H1 (cell line): ENCODE measurements around the gene GOLGA2. TPM values are rescaled to one million over a fixed set of nuclear protein-coding genes. Genes with fewer than 3 reads are reported as not detected.

ENCODE experiments used
- RFX5 ChIP-seq: IDR thresholded peaks from 2 replicates; pipeline ENCODE4 v1.6.1; 2011; ENCODE audit warnings: low read depth, low read length, improper control_type of control experiment, borderline replicate concordance
- polyA plus RNA-seq, 7 experiments: library from polyadenylated mRNA; depleted of rRNA in 3 of 7; stranded (reverse) in 5 of 7; unstranded in 2 of 7; fragments of >200 nt in 5 of 7; fragments of 200-250 nt in 2 of 7; gene quantifications; 1 replicate in 5 of 7; 2 replicates in 1 of 7; 4 replicates in 1 of 7; pipeline versions ENCODE4 v1.2.1 to v1.2.3, GENCODE V29; 2011 to 2013; ENCODE audit warnings: missing spikeins in 2 of 7, mixed read lengths in 2 of 7
- total RNA-seq: library from RNA; stranded (reverse); fragmentation: NEBNext Ultra II Directional; extraction: Animal tissue kit (Norgen Biotek cat#: 25700); gene quantifications from 2 replicates; pipeline ENCODE4 v1.2.1, GENCODE V29; 2021
- TF ChIP-seq, protein P1 (sequence below): fragments of 300-600 bp; sonication (generic); IDR thresholded peaks from 2 replicates; pipeline ENCODE4 v1.7.1; 2012; ENCODE audit warnings: low read length, moderate library complexity, mild to moderate bottlenecking, inconsistent platforms; ENCODE audit not compliant: insufficient replicate concordance
- TF ChIP-seq, protein P2 (sequence below): IDR thresholded peaks from 2 replicates; pipeline ENCODE4 v1.6.1; 2011; ENCODE audit warnings: low read depth, mild to moderate bottlenecking, low read length; ENCODE audit not compliant: insufficient read depth

GOLGA2 gene
- total and polyA plus RNA-seq, 2 of the 8 experiments (the other 6 are each of a cell fraction or from before 2014, with no cell fraction given) = 13.1 to 43.6 TPM

DNA sequence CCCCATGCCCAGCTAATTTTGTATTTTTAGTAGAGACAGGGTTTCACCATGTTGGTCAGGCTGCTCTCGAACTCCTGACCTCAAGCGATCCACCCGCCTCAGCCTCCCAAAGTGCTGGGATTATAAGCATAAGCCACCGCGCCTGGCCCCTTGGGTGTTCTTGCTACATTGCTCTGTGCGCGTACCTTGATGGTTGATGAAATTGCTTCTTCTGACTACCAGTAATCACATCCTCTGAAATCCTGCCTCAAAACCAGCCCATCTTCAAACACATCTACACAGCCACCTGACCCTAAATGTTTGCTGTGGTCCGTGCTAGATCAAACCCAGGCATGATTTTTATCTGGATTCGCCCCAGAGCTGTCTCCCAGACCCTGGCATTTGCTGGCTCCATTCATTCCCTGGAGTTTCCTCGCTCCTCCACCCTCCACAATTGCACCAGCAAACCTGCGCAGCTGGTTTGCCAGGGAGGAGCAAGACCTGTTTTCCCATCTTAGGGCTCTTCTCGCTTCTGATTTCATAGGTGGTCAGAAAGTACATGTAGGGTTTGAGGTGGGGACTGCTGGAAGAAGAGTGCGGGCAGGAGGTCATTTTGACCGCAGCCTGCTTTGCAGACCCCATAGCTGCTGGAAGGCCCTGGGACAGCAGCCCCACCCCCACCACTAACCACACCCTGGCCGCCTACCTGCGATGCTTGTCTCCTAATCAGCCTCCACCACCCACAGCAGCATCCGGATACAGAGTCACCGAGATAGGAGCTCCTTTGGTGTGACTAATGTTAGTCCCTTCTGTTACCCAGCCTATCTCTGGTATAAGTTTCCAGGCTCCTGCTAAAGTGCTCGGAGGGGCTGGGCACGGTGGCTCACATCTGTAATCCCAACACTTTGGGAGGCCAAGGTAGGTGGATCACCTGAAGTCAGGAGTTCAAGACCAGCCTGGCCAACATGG, 23.0 kb upstream of the GOLGA2 start (continued):
- TF ChIP-seq, protein P1, sequence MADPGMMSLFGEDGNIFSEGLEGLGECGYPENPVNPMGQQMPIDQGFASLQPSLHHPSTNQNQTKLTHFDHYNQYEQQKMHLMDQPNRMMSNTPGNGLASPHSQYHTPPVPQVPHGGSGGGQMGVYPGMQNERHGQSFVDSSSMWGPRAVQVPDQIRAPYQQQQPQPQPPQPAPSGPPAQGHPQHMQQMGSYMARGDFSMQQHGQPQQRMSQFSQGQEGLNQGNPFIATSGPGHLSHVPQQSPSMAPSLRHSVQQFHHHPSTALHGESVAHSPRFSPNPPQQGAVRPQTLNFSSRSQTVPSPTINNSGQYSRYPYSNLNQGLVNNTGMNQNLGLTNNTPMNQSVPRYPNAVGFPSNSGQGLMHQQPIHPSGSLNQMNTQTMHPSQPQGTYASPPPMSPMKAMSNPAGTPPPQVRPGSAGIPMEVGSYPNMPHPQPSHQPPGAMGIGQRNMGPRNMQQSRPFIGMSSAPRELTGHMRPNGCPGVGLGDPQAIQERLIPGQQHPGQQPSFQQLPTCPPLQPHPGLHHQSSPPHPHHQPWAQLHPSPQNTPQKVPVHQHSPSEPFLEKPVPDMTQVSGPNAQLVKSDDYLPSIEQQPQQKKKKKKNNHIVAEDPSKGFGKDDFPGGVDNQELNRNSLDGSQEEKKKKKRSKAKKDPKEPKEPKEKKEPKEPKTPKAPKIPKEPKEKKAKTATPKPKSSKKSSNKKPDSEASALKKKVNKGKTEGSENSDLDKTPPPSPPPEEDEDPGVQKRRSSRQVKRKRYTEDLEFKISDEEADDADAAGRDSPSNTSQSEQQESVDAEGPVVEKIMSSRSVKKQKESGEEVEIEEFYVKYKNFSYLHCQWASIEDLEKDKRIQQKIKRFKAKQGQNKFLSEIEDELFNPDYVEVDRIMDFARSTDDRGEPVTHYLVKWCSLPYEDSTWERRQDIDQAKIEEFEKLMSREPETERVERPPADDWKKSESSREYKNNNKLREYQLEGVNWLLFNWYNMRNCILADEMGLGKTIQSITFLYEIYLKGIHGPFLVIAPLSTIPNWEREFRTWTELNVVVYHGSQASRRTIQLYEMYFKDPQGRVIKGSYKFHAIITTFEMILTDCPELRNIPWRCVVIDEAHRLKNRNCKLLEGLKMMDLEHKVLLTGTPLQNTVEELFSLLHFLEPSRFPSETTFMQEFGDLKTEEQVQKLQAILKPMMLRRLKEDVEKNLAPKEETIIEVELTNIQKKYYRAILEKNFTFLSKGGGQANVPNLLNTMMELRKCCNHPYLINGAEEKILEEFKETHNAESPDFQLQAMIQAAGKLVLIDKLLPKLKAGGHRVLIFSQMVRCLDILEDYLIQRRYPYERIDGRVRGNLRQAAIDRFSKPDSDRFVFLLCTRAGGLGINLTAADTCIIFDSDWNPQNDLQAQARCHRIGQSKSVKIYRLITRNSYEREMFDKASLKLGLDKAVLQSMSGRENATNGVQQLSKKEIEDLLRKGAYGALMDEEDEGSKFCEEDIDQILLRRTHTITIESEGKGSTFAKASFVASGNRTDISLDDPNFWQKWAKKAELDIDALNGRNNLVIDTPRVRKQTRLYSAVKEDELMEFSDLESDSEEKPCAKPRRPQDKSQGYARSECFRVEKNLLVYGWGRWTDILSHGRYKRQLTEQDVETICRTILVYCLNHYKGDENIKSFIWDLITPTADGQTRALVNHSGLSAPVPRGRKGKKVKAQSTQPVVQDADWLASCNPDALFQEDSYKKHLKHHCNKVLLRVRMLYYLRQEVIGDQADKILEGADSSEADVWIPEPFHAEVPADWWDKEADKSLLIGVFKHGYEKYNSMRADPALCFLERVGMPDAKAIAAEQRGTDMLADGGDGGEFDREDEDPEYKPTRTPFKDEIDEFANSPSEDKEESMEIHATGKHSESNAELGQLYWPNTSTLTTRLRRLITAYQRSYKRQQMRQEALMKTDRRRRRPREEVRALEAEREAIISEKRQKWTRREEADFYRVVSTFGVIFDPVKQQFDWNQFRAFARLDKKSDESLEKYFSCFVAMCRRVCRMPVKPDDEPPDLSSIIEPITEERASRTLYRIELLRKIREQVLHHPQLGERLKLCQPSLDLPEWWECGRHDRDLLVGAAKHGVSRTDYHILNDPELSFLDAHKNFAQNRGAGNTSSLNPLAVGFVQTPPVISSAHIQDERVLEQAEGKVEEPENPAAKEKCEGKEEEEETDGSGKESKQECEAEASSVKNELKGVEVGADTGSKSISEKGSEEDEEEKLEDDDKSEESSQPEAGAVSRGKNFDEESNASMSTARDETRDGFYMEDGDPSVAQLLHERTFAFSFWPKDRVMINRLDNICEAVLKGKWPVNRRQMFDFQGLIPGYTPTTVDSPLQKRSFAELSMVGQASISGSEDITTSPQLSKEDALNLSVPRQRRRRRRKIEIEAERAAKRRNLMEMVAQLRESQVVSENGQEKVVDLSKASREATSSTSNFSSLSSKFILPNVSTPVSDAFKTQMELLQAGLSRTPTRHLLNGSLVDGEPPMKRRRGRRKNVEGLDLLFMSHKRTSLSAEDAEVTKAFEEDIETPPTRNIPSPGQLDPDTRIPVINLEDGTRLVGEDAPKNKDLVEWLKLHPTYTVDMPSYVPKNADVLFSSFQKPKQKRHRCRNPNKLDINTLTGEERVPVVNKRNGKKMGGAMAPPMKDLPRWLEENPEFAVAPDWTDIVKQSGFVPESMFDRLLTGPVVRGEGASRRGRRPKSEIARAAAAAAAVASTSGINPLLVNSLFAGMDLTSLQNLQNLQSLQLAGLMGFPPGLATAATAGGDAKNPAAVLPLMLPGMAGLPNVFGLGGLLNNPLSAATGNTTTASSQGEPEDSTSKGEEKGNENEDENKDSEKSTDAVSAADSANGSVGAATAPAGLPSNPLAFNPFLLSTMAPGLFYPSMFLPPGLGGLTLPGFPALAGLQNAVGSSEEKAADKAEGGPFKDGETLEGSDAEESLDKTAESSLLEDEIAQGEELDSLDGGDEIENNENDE = no peak
- TF ChIP-seq, protein P2, sequence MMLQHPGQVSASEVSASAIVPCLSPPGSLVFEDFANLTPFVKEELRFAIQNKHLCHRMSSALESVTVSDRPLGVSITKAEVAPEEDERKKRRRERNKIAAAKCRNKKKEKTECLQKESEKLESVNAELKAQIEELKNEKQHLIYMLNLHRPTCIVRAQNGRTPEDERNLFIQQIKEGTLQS = no peak
- TF ChIP-seq RFX5 = no peak
